HTR-8/SVneo (cell line): ENCODE results near the gene SLC5A11.
"Not testable (repeated sequence)": the region's sequence is repeated elsewhere in the genome, so short reads cannot be mapped to it uniquely, and the experiment has no call there.

Experiments
- DNase-seq: peaks from one replicate; pipeline ENCODE4 v3.0.0; 2011; ENCODE audit warnings: low spot score, mixed read lengths; ENCODE audit not compliant: insufficient read length
- FAIRE-seq: peaks from 2 replicates; lab custom pipeline; 2011; peaks lifted over from hg19 to GRCh38; lab: Jason Lieb, UNC

The SLC5A11 gene

GRCh38 chr16:24845726-24846547 lies at the start of gene SLC5A11:
TSS of gene SLC5A11 (plus strand) at chr16:24845963. CDS start at chr16:24858644, 12,681 bp downstream.
- no peak for FAIRE-seq
- no peak for DNase-seq

GRCh38 chr16:24800586-24800985 lies 45.2 kb upstream of the SLC5A11 start:
- DNase-seq (no peak), FAIRE-seq (no peak)

GRCh38 chr16:24801761-24802302 lies 43.9 kb upstream of the SLC5A11 start:
- DNase-seq (no peak), FAIRE-seq (no peak)

- FAIRE-seq (no peak), DNase-seq (no peak)
Observed at GRCh38 chr16:24805484-24805883, 40.3 kb upstream of the SLC5A11 start.

- FAIRE-seq (no peak), DNase-seq (no peak)
Observed at GRCh38 chr16:24807301-24807700, 38.5 kb upstream of the SLC5A11 start.

- no peak for DNase-seq
- no peak for FAIRE-seq
Observed at GRCh38 chr16:24810951-24811843, 34.6 kb upstream of the SLC5A11 start.

GRCh38 chr16:24812813-24813212 lies 33.0 kb upstream of the SLC5A11 start:
- FAIRE-seq, DNase-seq: not testable (repeated sequence)

- FAIRE-seq (no peak), DNase-seq (no peak)
Observed at GRCh38 chr16:24815021-24815420, 30.7 kb upstream of the SLC5A11 start.

- no peak for FAIRE-seq
- DNase-seq, result no peak
Observed at GRCh38 chr16:24816688-24817087, 29.1 kb upstream of the SLC5A11 start.

- FAIRE-seq (no peak), DNase-seq (no peak)
Observed at GRCh38 chr16:24819462-24820040, 26.2 kb upstream of the SLC5A11 start.

GRCh38 chr16:24820522-24820921 lies 25.2 kb upstream of the SLC5A11 start:
- no peak for FAIRE-seq

GRCh38 chr16:24821129-24821528 lies 24.6 kb upstream of the SLC5A11 start:
- no peak for DNase-seq
- no peak for FAIRE-seq

More at GRCh38 chr16:24820522-24820921, 25.2 kb upstream of the SLC5A11 start:
- DNase-seq, result no peak

GRCh38 chr16:24822542-24822941 lies 23.2 kb upstream of the SLC5A11 start:
- no peak for DNase-seq
- FAIRE-seq, result no peak

GRCh38 chr16:24822974-24823373 lies 22.8 kb upstream of the SLC5A11 start:
- FAIRE-seq (no peak), DNase-seq (no peak)

- DNase-seq (no peak), FAIRE-seq (no peak)
Observed at GRCh38 chr16:24825696-24826095, 20.1 kb upstream of the SLC5A11 start.

GRCh38 chr16:24826096-24826690 lies 19.6 kb upstream of the SLC5A11 start:
- DNase-seq (no peak), FAIRE-seq (no peak)

- DNase-seq (no peak), FAIRE-seq (no peak)
Observed at GRCh38 chr16:24826817-24827566, 18.8 kb upstream of the SLC5A11 start.

- no peak for FAIRE-seq
- no peak for DNase-seq
Observed at GRCh38 chr16:24829153-24829552, 16.6 kb upstream of the SLC5A11 start.

GRCh38 chr16:24833352-24833751 lies 12.4 kb upstream of the SLC5A11 start:
- FAIRE-seq (no peak), DNase-seq (no peak)
